Endothelial cell (in vitro differentiated cells): Measurements from ENCODE around the gene GGA1. TPM values are rescaled to one million over a fixed set of nuclear protein-coding genes. Genes with fewer than 3 reads are reported as not detected.
"Not testable (repeated sequence)": the region's sequence is repeated elsewhere in the genome, so short reads cannot be mapped to it uniquely, and the experiment has no call there.

ENCODE experiments used
- DNase-seq: peaks from one replicate; pipeline ENCODE4 v3.0.0; 2021; ENCODE audit warnings: low spot score
- H3K27ac Mint-ChIP-seq: one replicate; pipeline ENCODE4 v1.8.0; 2021; ENCODE audit warnings: mixed read lengths, inconsistent platforms; ENCODE audit not compliant: unreplicated experiment
- H3K27me3 Mint-ChIP-seq: one replicate; pipeline ENCODE4 v1.8.0; 2021; ENCODE audit warnings: mild to moderate bottlenecking, moderate library complexity, mixed read lengths, inconsistent platforms; ENCODE audit not compliant: unreplicated experiment
- H3K36me3 Mint-ChIP-seq: one replicate; pipeline ENCODE4 v1.8.0; 2021; ENCODE audit warnings: mild to moderate bottlenecking, low read depth, mixed read lengths, inconsistent platforms; ENCODE audit not compliant: unreplicated experiment
- H3K4me1 Mint-ChIP-seq: one replicate; pipeline ENCODE4 v1.8.0; 2021; ENCODE audit warnings: mild to moderate bottlenecking, mixed read lengths, inconsistent platforms; ENCODE audit not compliant: unreplicated experiment
- H3K4me3 Mint-ChIP-seq: one replicate; pipeline ENCODE4 v1.8.0; 2021; ENCODE audit warnings: mild to moderate bottlenecking, mixed read lengths, inconsistent platforms; ENCODE audit not compliant: unreplicated experiment
- H3K9me3 Mint-ChIP-seq: one replicate; pipeline ENCODE4 v1.8.0; 2021; ENCODE audit warnings: mixed read lengths, inconsistent platforms; ENCODE audit not compliant: unreplicated experiment
- total RNA-seq: library from RNA; stranded (reverse); fragmentation: NEBNext Ultra II Directional; extraction: Animal tissue kit (Norgen Biotek cat#: 25700); gene quantifications from one replicate; pipeline ENCODE4 v1.2.1, GENCODE V29; 2021; ENCODE audit not compliant: unreplicated experiment
- TF ChIP-seq, protein P1 (sequence below): fragments of 200-600 bp; sonication (generic); IDR thresholded peaks from one replicate; pipeline ENCODE4 v1.5.0; 2021; ENCODE audit warnings: antibody characterized with exemption; ENCODE audit not compliant: unreplicated experiment

Gene GGA1
- total RNA-seq, 1 donor from 2014 or later = 63.6 TPM

DNA sequence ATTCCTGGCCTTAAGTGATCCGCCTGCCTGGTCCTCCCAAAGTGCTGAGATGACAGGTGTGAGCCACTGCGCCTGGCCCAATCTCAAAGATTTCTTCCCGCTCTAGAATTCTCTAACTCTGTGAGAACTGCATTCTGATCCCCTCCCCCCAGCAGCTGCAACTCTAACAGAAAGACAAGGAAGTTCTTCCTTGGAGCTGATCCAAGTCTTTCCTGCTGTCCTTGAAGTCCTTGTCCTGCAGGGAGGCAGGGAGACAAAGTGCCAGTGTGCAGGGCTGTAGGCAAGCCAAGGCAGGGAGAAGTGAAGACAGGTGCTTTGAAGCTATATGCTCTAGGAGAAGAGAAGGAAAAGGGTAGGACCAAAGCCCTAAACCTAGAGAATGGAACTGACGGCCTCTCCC is 9.5 kb upstream of the GGA1 start:
- Mint-ChIP-seq H3K4me1 (peaks cover 5% of the 10 kb centered on the region), H3K27ac (no peak overlapping the region), H3K27me3 (no peaks in the 10 kb centered on the region), H3K4me3 (no peak overlapping the region), H3K9me3 (no peaks in the 10 kb centered on the region), H3K36me3 (no peaks in the 10 kb centered on the region)
- no peak for DNase-seq
- TF ChIP-seq, protein P1, sequence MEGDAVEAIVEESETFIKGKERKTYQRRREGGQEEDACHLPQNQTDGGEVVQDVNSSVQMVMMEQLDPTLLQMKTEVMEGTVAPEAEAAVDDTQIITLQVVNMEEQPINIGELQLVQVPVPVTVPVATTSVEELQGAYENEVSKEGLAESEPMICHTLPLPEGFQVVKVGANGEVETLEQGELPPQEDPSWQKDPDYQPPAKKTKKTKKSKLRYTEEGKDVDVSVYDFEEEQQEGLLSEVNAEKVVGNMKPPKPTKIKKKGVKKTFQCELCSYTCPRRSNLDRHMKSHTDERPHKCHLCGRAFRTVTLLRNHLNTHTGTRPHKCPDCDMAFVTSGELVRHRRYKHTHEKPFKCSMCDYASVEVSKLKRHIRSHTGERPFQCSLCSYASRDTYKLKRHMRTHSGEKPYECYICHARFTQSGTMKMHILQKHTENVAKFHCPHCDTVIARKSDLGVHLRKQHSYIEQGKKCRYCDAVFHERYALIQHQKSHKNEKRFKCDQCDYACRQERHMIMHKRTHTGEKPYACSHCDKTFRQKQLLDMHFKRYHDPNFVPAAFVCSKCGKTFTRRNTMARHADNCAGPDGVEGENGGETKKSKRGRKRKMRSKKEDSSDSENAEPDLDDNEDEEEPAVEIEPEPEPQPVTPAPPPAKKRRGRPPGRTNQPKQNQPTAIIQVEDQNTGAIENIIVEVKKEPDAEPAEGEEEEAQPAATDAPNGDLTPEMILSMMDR = no peak

DNA sequence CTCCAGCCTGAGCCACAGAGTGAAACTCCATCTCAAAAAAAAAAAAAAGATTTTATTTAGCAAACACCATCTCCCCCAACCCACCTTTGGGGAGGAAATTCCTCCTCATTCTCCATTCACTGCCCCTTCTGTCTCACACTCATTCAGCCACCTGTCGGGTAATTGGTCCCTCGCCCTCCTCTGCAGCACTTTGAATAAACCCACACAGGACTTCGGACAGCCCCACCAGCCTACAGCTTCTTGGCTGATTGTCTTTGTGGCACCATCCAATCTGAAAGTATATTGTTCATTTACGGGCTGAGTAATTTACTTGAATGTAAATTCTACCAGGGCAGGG is 7.5 kb upstream of the GGA1 start:
- no peak for DNase-seq
- no peaks in the 10 kb centered on the region for H3K9me3 Mint-ChIP-seq
- peaks cover 7% of the 10 kb centered on the region for H3K4me1 Mint-ChIP-seq
- TF ChIP-seq, protein P1 = no peak
- H3K36me3 Mint-ChIP-seq = no peaks in the 10 kb centered on the region
- no peak overlapping the region for H3K4me3 Mint-ChIP-seq
- no peaks in the 10 kb centered on the region for H3K27me3 Mint-ChIP-seq
- no peak overlapping the region for H3K27ac Mint-ChIP-seq

DNA sequence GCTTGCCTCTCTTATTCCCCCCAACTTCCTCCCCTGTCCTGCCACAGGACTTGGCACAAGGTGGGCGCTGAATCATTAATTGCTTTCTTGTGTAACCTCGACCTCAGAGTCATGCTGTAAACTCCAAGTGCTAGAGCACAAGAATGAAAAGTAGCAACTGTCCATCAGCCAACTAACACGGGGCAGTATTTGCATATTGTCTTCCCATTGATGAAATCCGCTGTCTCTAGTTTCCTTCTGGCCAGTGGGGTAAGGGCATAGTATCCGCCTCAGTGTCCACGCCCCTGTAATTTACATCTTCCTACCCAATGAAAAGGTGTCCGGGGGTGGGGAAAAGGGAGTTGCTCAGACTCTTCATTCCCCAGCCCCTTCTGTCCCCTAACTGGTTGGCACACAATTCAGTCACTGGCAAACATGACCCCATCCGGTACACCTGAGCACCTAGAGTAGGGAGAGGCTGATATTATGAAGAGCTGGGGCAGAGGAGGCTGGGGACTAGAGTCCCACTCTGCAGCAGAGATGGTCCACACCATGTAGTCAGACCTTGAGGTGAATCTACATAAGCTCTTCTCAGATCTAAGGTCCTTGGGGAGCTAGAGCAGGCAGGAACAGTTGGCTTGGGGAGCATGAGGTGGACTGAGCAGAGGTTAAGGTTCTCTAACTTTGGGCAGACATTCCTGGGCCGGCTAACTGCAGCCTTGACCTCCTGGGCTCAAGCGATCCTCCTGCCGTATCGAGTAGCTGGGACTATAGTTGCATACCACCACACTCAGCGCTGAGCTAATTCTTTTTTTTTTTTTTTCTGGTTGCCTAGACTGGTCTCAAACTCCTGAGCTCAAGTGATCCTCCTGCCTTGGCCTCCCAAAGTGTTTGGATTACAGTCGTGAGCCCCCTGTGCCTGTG is 6.8 kb upstream of the GGA1 start:
- Mint-ChIP-seq H3K36me3 (no peaks in the 10 kb centered on the region), H3K27ac (no peak overlapping the region), H3K4me3 (peak overlapping the region; percentile 56), H3K27me3 (no peaks in the 10 kb centered on the region), H3K4me1 (peaks cover 7% of the 10 kb centered on the region), H3K9me3 (no peaks in the 10 kb centered on the region)
- no peak for DNase-seq
- TF ChIP-seq, protein P1 = no peak

DNA sequence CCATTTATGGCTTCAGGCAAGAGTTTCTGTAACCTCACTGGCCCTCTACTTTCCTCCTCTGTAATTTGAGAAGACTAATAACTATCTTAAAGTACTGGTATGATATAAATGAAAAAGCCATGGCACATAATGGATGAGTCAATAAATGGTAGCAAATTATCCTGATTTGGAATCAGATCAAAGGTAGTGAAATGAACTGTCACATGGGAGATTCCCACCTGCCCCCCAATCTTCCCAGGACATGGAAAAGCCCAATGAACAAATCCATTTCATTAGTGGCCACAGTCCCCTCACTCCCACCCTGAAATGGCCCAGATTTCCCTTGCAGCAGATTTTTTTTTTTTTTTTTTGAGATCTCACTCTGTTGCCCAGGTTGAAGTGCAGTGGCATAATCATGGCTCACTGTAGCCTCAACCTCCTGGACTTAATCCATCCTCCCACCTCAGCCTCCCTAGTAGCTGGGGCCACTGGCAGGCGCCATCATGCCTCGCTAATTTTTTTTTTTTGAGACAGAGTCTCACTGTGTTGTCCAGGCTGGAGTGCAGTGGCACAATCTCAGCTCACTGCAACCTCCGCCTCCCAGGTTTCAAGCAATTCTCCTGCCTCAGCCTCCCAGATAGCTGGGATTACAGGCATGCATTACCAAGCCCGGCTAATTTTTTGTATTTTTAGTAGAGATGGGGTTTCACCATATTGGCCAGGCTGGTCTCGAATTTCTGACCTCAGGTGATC is 5.9 kb upstream of the GGA1 start:
- H3K27ac Mint-ChIP-seq, H3K36me3 Mint-ChIP-seq, H3K27me3 Mint-ChIP-seq, DNase-seq, H3K9me3 Mint-ChIP-seq, H3K4me3 Mint-ChIP-seq, H3K4me1 Mint-ChIP-seq: not testable (repeated sequence)

DNA sequence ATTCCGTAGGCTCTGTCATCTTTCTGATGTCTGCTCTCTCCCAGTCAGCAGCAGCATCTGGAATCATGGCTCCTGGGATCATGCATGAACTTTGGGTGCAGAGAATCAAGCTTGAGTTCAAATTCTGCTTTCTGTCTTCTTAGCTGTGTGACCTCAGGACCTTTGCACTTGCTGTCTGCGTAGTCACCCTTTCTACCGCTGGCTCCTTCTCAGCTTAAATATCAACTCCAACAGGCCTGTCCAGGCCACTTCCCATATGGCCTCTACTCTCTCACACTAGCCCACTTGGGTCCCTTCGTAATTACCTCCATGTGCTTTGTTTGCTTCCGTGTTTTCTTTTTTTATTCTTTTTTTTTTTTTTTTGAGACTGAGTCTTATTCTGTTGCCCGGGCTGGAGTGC is 4.6 kb upstream of the GGA1 start:
- no peak for DNase-seq
- H3K27me3 Mint-ChIP-seq = peaks cover 6% of the 10 kb centered on the region
- TF ChIP-seq, protein P1 = no peak
- peaks cover 10% of the 10 kb centered on the region for H3K4me1 Mint-ChIP-seq
- H3K36me3 Mint-ChIP-seq = no peaks in the 10 kb centered on the region
- H3K4me3 Mint-ChIP-seq = no peak overlapping the region
- no peak overlapping the region for H3K27ac Mint-ChIP-seq
- H3K9me3 Mint-ChIP-seq = no peaks in the 10 kb centered on the region
